ENCODE measurements around the gene TBC1D5. TPM values are rescaled to one million over a fixed set of nuclear protein-coding genes. Genes with fewer than 3 reads are reported as not detected.
"Not testable (repeated sequence)": the region's sequence is repeated elsewhere in the genome, so short reads cannot be mapped to it uniquely, and the experiment has no call there.

Gene TBC1D5
- total RNA-seq, 1 donor from 2014 or later = 52.8 TPM

DNA sequence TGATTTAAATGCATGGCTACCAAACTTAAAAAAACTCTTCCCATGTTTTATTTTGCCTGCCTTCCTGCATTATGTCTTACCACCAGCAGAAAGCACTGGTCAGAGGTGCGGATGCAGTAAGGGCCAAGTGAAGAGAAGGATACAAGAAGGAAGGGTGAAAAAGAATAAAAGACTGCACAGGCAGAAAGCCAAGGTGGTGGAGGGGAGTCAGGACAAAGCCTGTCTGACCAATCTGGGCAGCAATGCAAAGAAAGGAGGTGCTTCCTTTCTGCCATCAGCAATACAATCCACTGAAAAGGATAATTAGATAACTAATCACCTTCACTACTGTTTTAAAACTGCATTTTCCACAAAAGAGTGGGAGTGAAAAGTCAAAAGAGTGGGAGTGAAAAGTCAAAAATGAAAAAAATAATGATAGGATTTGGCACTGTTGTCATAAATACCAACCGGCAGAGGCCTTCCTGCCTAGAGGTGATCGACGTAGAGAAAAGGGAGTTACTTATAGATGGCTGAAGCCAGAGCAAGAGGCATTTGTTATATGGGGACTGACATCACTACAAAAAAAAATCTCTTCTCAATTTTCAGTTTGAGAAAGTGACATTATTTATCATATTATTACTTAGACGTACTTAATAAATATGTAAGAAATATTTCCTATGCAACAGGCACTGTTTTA, 385.3 kb downstream of the TBC1D5 start:
- no peak for DNase-seq (ENCODE audit: low read depth in 2 of 2)

DNA sequence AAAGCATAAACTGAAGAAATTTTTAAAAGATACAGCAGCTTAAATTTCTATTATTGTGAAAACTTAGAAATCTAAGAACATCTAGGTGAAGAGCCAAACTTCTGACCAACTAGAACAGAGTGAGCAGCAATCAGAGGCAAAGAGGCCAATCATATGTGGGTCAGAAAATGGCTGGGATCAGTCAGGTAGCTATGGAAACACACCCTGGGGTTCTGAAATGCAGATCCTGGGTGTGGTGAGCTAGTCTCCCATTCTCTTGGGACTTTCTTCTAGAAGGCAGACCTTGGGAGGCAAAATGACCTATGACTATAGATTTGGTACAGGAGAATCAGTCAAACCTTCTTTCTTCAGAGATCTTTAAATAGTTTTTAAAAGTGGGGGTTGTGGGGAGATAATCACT, 385.8 kb downstream of the TBC1D5 start:
- DNase-seq (ENCODE audit: low read depth in 2 of 2) = no peak

GRCh38 chr3:17355591-17355990, 386.8 kb downstream of the TBC1D5 start:
- DNase-seq (ENCODE audit: low read depth in 2 of 2) = peak in 1 of 2 donors; percentile 15

DNA sequence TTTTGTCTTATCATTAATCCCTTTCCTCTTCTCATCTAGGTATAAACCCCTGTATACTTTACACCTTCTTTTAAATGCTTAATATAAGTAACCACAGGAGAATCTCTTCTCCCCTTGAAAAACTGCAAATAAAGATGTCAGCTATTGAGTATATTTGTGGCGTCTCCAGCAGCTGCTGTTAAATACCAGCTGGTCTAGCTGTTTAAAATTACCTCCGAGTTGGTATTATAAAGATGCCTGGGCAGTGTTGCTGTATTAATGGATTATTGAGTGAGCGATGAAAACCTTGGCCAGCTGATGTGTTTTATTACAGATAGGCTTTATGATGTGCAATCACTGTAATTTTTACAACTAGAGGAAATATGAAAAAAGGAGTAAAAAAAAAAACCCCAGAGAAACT, 388.1 kb downstream of the TBC1D5 start:
- no peak for DNase-seq (ENCODE audit: low read depth in 2 of 2)

DNA sequence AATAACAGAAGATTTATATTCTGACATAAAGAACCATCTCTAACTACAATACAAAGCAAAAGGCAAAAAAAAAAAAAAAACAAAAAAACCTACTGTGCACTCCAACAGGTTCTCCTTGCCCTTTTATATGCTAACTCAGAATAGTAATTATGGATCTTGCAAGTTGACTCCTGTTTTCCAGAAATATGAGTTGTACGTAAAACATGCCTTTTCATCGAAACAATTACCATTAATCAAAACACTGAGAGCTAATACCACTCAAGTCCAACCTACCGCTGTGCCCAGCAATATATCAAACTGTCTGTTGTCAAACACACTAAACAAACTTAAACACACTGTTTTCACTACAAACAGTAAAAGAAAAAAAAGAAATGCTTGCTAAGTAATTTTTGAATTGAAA, 389.8 kb downstream of the TBC1D5 start:
- DNase-seq (ENCODE audit: low read depth in 2 of 2) = no peak

DNA sequence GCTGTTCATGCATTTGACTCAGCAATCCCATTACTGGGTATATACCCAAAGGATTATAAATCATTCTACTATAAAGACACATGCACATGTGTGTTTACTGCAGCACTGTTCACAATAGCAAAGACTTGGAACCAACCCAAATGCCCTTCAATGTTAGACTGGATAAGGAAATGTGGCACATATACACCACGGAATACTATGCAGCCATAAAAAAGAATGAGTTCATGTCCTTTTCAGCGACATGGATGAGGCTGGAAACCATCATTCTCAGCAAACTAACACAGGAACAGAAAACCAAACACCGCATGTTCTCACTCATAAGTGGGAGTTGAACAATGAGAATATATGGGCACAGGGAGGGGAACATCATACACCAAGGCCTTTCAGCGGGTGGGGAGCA, 391.2 kb downstream of the TBC1D5 start:
- DNase-seq (ENCODE audit: low read depth in 2 of 2) = not testable (repeated sequence)

GRCh38 chr3:17349093-17349492, 393.3 kb downstream of the TBC1D5 start:
- no peak for DNase-seq (ENCODE audit: low read depth in 2 of 2)

DNA sequence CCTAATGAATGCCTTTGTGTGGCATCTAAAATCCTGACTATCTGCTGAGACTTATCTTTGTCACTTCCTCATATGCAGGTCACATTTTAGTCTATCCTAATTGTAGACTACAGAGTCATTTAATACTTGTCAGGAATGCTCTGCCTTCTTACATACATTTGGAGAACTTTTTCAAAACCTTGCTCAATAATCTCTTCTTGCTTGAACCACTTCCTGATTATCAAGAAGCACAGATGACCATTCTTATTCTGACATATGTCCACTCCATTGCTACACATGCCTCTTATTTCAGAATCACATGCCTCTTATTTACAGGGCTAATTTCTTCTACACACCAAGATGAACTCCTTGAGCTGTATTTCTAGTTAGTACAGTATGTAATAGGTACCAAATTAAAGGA, 400.3 kb downstream of the TBC1D5 start:
- DNase-seq (ENCODE audit: low read depth in 2 of 2) = no peak

DNA sequence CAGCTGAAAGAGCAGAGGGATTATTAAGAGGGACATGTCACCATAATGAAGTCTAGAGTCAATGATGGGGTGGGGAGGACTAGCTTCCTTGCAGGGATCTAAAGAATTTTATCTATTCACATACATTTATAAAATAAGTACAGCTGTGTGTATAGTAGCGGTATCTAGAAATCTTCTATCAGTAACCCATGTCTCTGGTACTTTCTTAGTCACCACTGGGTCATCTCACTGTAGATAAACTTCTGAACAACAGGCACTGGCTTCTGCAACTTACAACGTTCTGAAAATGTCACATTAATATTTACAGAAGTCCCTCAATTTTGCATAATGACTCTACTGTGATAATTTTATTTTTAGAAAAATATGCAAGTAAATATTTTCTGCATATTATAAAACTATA, 401.7 kb downstream of the TBC1D5 start:
- no peak for DNase-seq (ENCODE audit: low read depth in 2 of 2)

DNA sequence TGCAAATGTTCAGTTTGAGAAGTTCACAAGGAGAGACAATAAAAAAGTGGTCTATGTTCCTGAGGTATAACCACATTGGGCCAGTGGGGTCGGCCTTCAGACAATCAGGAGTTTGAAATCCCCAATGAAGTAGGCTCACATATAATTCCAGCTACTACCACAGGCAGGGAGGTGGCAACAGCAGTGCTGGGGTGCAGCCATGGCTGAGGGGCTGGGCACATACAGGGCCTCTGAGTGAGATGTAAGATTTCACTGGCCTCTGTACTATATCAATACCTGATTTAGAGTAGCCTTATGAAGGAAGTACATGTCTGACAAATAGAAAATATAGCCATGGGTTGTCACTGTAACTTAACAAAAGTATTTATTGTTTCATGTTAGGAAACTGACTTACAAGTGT, 402.2 kb downstream of the TBC1D5 start:
- no peak for DNase-seq (ENCODE audit: low read depth in 2 of 2)

DNA sequence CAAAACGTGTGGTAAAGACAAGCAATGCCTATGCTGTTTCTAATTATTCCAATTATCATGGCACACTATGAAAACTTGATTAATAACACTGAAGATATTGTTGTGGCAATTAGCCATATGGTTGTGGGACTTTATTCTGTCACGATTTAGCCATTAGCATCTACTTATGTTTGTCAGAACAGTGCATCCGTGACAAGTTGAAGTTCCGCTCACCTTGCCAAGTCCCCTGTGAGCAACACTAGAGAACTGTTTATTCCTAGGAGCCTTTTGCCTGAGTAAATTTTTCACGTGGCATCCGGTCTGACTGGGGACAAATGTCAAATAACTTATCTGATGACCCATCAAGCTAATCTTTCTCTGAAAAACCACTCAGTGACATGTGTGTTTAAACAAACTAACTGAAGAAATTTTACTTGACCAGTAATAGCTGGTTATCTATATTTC, 403.3 kb downstream of the TBC1D5 start:
- no peak for DNase-seq (ENCODE audit: low read depth in 2 of 2)

GRCh38 chr3:17336291-17336690, 406.1 kb downstream of the TBC1D5 start:
- DNase-seq (ENCODE audit: low read depth in 2 of 2) = peak in 1 of 2 donors; percentile 2

DNA sequence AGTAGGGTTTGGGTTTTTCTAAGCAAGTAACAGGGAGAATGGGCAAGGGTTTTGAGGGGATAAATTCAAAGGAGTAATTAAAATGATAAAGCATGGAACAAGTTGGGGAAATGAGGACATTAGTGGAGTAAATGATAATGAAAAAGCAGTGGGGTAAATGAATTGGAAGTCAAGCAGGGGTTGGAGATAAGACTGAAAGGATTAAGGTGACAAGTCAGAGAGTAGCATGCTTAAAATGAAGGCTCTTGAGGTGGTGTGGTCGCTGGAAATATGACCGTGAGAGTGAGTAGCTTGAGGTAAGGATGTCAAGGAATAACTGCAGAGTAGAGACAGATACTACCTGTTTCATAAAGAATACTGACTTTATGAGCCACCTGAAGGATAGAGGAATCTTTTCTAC, 408.5 kb downstream of the TBC1D5 start:
- DNase-seq (ENCODE audit: low read depth in 2 of 2) = no peak

DNA sequence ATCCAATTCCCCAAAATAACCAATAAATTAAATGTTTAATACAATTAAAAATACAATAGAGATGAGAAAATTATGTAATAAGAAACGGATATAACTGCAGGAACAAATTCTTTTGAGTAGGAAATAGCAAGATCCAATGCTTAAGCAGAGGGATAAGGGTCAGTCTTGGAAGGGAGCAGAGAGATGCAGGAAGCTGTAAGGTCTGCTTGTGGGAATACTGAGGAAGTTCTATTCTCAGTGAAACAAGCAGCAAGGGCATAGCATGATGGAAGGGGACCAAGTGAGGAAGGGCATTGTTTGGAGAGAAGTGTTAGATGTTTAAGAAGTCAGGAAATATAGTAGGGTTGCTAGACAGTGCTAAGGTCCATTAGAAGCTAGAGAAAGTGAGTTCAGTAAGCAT, 409.0 kb downstream of the TBC1D5 start:
- DNase-seq (ENCODE audit: low read depth in 2 of 2) = peak in 1 of 2 donors; percentile 3

DNA sequence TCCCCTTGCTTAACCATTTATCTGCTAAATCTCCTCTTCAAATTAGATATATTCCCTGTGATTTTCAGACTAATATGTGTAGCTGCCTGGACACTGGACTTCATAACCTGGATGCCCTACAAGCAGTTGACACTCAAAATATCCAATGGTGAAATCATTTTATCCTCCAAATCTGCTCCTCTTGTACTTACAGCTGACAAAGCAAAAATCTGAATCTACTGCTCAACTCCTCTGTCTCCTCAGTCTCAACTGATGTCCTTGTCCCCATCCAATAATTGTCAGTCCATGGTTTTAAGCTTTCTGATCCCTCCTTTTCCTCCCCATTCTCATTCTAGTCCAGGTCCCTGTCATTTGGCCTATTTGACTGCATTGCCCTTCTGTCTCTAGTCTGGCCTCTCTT, 411.8 kb downstream of the TBC1D5 start:
- no peak for DNase-seq (ENCODE audit: low read depth in 2 of 2)

DNA sequence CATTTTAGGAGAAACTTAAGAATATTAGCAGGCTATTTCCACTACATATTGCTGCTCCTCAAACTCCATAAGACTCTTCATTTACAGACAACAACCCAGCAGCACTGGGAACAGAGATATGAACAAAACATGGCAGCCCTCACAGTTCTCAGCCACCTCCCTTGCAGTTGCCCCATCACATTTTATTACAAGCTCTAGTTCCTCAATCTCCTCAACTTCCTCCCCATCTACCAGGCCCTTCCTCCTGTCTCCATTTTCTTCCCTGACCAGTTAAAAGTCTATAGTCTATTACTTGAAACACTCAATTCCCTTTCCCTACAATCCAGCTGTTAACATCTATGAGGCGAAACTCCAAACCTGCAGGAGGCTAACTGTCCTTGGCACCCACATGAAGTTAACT, 412.5 kb downstream of the TBC1D5 start:
- no peak for DNase-seq (ENCODE audit: low read depth in 2 of 2)

DNA sequence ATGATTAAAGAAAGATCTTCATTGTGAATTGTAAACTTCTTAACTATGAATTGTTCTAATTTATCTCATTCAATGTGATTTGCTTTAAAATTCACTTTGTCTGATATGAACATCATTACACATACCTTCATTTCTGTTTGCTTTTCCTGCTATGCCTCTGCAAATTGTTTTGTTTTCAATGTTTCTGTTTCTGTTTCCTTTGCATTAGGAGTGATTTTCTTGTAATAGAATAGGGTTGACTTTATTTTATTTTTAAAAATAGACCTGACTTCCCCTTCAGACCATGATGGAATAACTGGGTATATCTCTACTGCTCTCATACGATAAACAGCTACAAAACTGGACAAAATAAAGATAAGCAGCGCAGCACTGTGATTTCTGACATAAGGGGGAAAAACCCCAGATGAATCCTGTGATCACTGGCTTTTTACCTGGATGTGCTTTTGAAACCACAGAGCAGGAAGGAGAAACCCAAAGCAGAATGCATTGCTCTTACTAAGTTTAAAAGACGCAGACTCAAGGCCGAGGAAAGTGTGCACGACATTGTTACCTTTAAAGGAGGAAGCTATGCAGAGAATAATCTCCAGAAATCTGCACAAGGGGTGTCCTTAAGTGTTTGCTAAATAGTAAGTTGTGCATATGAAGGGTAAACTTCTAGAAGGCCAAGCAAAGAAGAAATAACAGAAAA, 420.2 kb downstream of the TBC1D5 start:
- no peak for DNase-seq (ENCODE audit: low read depth in 2 of 2)

GRCh38 chr3:17320266-17320665, 422.2 kb downstream of the TBC1D5 start:
- DNase-seq (ENCODE audit: low read depth in 2 of 2) = no peak

DNA sequence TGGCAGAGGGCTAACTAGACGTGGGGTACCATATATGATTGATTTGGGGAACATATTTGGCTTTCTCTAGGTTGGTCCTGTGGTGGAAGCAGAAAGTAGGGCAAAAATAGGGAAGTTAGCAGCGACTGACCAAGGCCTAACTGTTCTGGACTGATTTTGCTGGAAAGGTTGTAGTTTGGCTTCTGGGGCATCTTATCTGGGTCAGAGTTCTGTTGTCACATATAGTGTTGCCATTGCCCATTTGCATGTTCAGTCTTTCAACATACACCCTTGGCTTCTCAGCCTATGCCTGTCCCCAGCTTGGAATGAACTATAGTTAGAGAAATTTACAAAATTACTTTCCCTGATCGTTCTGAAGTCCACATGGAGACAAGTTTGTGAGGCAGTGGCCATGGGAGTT, 426.5 kb downstream of the TBC1D5 start:
- DNase-seq (ENCODE audit: low read depth in 2 of 2) = no peak

DNA sequence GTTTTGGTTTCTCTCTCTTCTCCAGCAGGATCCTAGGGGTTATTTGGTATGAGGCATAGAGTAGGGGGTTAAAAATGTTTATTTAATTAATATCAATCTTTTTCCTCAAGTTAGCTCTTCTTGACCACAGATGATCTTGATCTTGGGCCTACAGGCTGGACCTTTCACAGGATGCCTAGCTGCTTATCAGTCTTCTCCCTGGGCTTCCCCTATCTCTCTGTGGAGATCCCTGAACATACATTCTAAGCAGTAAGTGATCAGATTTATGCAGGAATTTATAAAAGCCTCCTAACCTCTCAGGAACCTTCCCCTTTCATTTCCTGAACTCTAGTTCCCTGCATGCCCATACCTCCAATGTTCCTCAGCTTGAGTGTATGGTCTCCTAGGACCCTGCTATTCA, 428.3 kb downstream of the TBC1D5 start:
- DNase-seq (ENCODE audit: low read depth in 2 of 2) = no peak

DNA sequence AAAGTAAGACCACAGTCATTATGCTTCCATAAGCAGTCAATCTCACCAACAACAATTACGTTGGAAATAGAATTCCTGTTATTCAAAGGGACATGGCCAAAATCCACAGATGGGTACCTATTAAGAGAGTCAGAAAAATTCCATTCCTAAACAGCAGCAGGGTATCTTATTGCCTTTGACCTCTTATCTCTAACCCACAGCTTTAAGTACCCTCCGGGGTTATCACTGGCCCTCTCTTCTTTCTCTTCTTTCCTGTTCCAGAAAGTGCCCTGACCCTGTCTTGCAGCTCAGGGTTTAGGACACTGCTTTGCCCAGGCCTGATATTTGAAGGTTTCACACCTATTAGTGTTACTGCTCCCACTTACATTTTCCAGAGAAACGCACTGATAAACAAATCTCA, 428.7 kb downstream of the TBC1D5 start:
- no peak for DNase-seq (ENCODE audit: low read depth in 2 of 2)

DNA sequence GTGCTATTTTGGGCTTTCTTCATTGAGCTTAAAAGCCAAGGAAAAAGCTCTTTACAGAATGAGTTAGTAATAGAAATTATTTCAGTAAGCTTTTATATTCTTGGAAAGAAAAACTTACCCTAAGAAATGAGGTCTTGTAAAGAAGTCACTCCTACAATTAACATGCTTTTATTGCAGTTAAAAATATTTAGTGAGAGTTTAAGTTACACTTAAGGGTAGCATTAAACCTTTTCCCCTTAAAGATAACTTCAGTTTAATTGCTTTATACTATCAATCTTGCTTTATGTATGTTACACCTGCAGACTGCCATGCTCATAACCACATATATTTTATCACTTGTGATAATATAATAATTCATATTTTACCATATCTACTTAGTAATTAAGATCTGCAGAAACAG, 431.4 kb downstream of the TBC1D5 start:
- no peak for DNase-seq (ENCODE audit: low read depth in 2 of 2)

DNA sequence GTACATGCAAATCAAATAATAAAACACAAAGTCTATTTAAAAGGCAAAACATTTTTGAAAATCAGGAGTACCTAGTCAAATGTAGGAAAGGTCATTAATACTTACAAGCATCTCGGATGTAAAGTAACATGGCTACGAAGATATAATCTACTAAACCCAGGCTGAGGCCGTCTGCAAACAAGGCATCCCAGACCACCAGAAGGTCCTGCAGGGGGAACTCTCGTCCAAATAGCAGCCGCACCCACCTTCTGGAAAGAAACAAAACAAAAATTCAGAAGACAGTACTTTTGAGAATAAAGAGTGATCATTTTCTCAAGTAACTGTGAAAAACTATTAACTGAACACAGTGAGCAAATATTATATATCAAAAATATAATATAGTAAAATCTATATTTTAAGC, 434.5 kb downstream of the TBC1D5 start:
- no peak for DNase-seq (ENCODE audit: low read depth in 2 of 2)

Data from dermis microvascular lymphatic vessel endothelial cell (primary cell).